Jurkat, Clone E6-1 (cell line): ENCODE measurements around the gene SNAPC4.

Source experiments
- DNase-seq: peaks from one replicate; pipeline ENCODE4 v3.0.0-alpha.2; 2011; ENCODE audit warnings: low read depth, low spot score
- H3K4me3 ChIP-seq: 2 replicates; pipeline ENCODE4 v1.5.1; 2011; ENCODE audit warnings: mild to moderate bottlenecking, low read length, control low read depth, moderate library complexity

Gene SNAPC4

DNA sequence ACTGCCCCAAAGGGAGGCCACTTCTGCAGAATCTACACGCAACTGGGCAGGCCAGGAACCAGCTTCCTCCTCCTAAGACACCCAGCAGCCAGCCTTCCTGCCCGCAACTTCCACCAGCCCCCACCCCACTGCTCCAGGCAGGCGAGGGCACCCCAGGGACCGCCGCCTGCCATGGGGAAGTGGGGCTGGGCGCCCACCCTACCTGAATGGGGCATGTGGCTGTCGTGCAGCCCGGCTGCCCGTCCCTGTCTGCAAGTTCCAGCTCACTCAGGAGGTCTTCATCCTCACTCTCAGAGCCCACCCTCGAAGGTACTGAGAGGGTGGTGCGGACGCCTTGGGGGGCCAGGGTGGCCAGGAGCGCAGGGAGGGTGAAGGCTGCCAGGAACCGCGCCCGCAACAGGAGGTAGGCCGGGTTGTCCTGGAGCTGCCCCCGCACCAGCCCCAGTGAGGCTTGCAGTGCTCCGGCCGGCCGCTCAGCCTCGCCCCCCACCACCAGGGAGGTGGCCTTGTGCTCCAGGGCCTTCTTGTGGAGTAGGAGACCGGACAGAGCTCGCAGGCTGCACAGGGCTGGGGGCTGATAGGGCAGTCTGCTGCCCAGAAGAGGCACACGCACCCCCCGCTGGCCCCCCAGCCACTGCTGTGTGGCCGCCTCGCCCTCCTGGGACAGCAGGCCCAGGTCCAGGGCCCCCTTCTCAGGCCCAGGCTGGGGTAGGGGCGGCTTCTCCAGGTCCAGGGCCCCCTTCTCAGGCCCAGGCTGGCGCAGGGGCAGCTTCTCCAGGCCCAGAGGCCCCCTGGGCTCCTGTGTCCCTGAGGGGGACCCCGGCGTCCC lies 22.4 kb downstream of the SNAPC4 start:
- H3K4me3 ChIP-seq: no peak overlapping the region
- DNase-seq: no peak

DNA sequence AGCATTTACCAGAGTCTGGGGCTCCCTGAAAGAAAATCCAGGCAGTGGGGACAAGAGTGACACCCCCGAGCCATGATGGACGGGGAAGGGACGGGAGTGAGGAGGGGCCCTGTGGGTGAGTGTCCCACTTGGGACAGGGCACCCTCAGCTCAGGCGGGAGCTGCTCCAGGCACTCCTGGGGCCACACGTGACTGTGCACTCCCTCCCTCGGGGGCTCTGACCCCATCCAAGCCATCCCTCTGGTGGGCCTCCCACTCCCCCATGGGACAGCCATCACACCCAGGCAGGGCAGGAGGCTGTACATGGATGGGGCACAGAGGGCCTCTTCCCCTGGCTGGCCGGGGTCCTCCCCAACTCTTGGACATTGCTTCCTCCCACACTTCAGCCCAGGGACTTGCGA lies 23.5 kb downstream of the SNAPC4 start:
- no peak for DNase-seq
- H3K4me3 ChIP-seq: no peak overlapping the region

DNA sequence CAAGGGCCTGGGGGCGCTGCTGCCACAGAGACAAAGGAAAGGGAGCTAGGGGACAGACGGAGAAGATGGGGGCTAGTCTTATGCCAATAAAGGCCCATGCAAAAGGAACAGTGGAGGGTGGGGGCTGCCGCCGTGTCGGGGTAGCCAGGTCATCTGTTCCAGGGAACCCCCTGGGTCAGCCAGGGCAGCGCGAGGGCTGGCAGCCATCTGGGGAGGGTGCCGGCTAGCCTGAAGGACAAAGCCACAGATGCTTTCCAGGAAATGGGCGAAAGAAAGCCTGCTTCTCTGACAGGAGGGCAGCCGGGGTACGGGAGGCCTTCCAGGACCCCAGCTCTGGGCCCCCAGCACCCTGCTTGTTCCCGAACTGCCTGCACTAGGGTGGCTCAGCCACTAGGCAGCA lies 24.9 kb downstream of the SNAPC4 start:
- DNase-seq: no peak
- H3K4me3 ChIP-seq: no peak overlapping the region

DNA sequence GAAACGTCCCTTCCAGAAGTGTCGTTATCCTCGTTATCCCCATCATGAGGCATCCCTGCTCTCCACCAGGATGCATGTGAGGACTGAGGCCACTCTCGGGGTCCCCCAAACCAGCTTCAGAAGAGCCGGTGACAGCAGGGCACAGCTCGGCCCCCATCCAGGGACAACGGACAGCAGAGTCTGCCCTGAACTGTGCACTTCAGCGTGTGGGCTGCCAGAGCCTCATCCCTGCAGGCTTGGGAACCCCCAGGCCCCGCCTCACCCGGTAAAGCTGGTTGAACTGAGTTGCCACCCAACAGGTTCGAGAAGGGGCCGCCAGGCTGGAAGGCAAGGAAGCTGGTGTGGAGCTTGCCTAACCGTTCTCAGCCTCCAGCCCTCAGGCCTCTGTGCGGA lies 25.8 kb downstream of the SNAPC4 start:
- H3K4me3 ChIP-seq: no peak overlapping the region
- DNase-seq: no peak

DNA sequence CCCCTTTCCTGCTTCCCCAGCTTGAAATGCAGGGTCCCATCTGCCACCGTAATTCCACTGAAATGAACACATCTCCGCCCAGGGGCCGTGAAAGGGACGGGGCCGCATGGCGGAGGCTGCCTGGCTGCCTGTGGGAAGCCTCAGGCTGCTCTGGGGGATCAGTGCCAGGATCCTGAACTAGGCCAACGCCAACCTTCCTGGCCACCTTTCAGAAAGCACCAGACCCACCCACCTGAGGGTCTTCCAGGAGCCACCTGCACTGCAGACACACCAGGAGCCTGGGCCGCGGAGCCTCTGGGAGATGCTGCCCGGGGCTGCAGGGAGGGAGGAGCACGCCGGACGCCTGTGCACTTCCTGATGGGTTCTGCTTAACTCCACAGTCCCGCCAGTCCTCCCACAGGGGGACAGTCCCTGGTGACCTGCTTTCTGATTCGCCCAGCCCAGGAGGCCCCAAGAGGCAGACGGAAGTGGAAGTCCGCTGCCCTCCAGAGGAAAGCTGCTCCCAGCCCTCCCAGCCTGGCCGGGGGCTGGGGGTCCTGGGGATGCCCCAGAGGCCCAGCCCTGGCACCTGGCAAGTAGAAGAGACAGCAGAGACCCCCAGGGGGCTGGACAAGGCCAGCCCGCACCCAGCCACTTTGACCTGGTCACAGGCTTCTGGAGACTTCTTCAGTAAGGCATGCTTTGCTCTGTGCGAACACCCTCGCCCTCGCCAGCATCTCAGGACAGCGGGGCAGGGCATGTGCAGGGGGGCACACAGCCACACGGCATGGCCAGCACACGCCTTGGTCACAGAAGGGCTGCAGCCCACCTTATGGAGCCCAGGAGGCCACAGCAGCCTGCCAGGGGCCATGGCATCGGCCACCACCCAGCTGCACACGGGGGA lies 26.4 kb downstream of the SNAPC4 start, which contains the start of gene CARD9:
Gene CARD9, minus strand, starts transcription at position 370 of the 883 bp plus-strand sequence. CDS start 1,591 bp downstream, outside the sequence.
- no peak within 1 kb of the TSS for H3K4me3 ChIP-seq
- no peak for DNase-seq

DNA sequence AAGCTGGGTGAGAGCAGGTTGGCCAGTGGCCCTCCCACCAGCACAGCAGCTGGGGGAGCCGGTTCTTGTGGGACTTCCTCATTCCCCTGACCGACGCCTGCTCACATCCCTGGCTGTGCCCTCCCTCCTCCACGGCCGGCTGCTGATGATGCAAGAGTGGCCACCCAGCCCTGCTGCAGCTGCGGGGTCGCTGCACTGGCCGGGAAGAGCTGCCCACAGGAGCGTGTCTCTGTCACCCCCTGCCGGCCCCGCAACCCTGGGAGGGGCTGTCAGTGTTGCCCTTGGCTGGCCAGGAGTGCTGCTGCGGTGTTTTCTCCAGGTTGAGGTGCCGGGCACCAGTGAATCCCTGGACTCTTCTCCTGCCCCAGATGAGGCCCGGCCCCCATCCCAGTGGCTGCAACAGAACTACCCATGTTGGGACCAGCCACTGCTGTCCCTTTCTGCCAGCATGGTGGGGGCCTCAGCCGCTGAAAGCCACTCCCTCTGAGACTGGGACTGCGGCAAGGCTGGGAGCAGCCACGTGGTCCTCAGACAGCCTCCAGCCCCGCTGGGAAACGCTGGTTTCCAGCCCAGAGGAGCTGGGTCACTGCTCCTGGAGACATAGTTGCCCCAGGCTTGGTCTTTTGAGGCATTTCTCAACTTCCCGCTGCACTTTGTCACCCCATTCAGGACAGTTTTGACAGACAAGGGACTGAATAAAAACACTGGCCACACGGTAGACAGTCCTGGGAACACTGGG lies 27.2 kb downstream of the SNAPC4 start:
- DNase-seq: no peak
- no peak overlapping the region for H3K4me3 ChIP-seq

DNA sequence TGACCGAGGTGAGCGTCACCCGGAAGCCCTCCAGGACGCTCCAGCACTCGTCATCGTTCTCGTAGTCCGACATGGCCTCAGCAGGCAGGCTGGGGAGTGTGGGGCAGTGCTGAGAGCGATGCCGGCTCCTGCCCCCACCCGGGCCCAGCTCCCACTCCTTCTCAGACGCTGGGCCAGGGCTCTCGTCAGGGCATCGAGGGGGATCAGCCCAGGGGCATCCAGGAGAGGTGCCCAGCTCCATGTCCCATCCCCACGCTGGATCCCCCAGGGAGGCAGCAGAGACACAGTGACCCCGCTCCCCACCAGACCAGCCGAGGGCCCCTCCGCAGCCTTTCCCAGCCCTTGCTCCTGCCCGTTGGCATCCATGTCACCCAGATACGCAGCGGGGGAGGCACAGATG lies 28.0 kb downstream of the SNAPC4 start:
- H3K4me3 ChIP-seq: no peak overlapping the region
- no peak for DNase-seq

DNA sequence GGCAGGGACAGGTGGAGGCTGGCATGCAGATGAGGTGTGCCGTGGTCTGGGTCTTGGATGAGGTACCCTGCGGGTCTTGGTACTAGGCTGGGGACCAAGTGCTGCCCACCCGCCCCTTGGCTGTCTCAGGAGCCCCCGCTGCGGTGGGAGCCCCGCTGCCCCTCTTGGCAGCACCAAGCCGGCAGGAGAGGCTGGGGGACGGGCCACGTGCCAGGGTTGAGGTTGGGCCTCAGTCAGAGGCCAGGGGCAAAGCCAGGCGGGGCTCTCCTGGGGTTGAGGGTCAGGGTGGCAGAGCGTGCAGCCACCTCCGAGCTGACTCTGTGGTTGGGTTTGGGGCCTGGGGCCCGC lies 28.5 kb downstream of the SNAPC4 start:
- no peak overlapping the region for H3K4me3 ChIP-seq
- no peak for DNase-seq

DNA sequence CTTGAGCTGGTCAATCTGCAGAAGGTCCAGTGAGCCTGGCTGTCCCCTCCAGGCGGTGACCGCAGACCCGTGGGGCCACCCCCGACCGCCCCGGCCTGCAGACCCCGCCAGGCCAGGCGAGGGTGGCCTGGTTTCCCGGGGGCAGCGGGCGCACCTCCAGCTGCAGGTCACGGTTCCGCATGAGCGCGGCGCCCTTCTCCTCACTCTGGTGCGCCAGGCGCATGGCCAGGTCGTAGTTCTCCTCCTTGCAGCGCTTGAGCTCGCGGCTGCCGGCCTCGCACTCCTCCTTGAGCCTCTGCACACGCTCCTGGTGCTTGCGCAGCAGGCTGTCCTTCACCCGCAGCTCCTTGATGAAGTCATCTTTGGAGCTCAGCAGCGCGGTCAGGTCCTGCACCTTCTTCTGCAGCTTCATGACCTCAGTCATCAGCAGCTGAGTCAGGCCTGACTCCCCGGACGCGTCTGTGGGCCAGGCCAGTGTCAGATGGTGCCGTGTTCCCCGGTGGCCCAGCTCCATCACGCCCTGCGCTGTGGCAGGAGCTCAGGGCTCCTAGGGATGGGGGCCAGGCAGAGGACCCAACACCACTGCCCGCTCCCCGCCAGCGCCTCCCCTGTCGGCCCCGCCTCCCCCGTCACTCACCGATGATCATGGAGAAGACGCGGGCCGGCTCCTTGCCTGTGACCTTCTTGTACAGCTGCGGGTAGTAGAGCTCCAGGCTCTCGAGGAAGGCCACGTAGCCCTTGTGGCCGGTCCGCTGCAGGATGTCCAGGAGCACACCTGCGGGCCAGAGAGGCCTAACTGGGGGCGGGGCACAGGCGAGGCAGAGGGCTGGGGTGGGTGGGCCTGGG lies 29.1 kb downstream of the SNAPC4 start:
- no peak for DNase-seq
- H3K4me3 ChIP-seq: no peak overlapping the region

DNA sequence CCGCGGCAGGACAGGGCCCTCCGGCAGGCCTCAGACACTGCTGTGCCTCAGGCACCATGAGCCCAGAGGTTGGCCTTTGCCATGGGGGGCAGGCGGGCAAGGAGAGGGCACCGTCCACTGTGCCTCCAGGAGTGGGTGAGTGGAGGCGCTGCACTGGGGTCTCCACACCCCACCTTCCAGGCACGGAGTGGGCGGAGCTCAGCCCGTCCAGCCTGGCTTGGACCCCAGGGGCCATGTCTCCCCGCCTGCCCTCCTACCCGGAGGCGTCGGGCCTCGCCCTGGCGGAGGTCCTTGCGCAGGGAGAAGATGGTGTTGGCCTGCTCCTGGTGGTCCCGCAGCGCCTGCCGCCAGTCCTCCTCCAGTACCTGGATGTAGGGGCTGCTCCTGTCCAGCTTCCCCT lies 29.9 kb downstream of the SNAPC4 start:
- DNase-seq: no peak
- no peak overlapping the region for H3K4me3 ChIP-seq

DNA sequence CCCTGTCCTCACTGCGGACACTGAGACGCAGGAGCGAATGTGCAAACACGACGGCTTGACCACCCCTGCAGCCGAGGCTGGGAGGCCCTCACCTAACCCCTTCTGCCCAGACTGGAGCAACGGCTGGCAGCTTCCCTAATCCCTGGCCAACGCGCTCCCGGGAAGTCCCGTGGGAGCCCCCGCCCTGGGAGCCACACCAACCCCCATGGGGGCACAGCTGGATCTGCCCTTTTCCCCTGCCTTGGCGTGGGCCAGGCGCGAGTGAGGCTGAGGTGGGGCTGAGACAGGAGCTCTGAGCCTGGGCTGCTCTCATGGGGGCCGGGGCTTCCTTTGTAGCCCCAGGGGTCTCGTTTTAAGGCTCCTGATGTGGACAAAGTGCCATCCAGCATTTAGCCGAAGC lies 31.8 kb downstream of the SNAPC4 start:
- DNase-seq: no peak
- H3K4me3 ChIP-seq: no peak overlapping the region

DNA sequence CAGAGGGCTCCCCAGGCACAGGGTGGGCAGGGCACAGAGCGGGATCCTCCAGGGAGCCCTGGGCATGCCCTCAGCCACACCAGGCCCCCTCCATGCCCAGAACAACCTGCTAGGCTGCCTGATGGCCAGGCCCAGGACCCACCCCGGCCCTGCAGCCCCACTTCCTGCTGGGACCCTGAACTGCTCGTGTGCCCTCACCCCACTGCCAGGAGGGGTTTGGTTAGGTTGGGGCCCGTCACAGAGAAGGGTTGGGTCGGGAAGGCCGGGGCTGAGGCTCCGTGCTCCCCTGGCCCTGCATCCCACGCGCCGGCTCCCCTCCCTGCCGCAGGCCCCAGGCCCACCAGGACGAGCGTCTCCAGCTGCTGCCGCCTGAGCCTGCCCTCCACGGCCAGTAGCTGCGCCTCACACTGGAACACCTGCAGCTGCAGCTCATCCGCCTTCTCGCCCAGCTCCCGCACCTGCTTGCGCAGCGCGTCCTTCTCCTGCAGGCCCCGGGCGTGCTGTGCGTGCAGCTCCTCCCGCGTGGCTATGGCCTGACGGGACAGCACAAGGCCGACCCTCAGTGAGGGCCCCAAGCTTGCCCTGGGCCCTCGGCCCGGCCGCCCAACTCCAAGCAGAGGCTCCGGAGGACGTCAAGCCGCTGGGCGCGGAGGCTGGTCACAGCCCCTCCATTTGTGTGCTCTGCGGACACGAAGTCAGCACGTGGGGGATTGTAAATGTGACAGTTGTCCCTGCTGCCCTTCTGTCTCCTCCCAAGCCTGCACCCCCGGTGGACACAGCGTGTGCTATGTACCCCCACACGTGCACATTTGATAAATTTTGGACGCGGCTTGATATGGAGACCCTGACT lies 32.4 kb downstream of the SNAPC4 start:
- no peak overlapping the region for H3K4me3 ChIP-seq
- DNase-seq: no peak

DNA sequence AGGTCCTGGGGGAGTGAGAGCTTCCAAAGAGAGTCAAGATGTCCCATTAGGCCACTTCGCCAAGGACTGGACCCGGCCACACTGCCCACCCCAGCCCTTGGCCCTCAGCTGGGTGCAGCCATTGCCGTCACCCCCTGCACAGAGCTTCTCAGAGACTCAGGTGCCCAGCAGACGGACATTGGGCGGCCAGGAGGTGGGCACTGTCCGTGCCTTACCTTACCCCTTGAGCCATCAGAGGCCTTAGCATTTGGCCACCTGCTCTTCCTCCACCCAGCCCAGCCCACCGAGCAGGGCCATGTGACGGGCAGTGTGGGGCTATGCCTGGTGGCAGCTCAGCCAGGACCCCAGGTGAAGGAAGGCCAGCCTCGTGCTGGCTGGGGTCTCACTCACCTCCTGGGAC lies 33.1 kb downstream of the SNAPC4 start:
- no peak overlapping the region for H3K4me3 ChIP-seq
- DNase-seq: no peak

DNA sequence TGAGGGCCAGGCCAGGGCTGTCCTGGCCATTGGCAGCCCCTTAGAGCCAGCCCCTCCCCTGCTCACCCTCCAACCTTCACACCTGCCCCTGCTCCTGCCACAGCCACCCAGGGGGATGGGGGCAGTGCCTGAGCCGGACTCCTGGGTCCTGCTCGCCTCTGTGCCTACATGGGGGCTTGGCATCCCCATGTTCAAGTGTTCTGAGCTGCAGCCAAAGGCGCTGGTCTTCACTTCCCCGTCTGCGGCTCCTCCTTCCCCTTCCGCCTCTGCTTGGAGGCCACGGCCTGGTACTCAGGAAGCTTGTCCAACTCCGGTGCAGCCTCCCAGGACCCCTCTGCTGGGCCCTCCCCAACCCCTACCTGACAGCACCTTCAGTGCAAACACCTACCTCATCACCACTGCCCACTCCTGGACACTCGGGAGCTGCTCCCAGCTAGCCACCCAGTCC lies 34.2 kb downstream of the SNAPC4 start:
- H3K4me3 ChIP-seq: no peak overlapping the region
- DNase-seq: no peak

DNA sequence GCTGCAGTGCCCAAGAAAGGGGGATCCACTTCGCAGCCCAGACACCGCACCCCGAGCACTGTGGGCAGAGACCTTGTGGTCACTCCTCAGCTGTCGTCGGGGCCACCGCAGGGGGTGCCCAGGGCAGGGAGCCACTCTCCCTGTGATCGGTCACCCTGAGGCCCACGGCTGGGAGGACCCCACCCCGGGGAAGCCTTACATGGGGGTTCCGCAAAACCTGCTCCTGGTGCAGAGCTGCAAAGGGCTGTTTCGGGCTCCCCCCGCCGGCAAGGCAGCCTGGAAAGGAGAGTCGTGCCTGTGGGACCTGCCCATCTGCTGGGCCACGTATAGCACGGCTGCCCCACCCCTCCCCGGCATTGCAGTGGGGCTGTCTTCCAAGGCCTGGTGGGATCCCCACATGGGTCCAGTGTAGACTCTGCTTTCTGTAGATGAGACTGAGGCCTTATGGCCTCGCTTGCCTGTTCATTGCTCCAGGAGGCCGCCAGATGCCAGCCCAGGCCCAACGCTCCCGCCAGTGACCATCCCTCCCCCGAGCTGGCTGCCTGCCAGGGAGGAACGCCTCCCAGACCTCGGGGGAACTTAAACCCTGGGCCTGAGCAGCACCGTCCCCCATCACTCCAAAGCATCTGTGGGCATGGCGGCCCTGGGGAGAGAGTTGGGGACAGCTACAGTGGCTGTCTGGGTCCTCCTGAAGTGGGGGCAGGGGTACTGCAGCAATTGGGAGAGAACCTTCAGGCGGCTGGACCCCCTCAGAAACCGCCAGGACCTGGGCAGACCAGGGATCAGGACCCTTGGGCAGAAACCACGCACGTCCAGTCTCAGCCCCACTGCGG lies 34.8 kb downstream of the SNAPC4 start:
- DNase-seq: no peak
- no peak overlapping the region for H3K4me3 ChIP-seq

DNA sequence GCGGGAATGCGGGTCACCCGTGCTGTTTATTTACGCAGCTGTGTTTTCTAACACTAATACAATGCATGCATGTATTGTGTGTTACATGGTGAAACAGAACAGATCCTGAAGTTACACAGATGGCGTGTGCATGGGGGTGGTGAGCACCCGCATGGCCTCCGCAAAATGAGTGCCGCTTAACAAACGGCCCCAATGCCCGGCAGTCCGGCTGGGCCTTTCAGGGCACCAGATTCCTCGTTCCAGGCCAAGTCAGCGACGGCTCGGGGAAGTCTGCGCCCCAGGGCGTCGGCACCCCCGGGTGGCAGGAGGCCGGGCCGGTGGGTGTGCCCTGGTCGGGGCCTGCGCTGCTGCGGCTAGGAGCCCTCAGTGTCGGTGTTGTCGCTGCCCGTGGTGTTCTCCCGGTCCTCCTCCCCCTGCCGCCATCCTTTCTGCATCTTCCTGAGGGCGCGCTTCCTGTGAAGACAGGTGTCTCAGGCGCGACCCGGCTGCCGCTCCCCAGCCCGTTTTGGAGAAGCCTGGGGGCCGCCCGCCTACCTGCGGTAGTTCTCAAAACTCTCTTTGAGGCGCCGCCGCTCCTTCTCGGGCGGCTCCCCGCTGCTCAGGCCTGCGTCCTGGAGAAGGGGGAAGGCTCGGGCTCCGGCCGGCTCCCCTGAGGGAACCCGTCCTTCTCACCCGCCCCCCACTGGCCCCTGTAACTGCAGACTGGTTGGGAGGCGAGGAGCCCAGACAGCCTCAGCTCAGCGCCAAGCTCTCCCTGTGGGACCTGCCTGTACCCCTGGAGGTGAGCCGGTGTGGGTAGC lies 35.8 kb downstream of the SNAPC4 start:
- DNase-seq: no peak
- no peak overlapping the region for H3K4me3 ChIP-seq
